Transverse colon (tissue), 4 donors: ENCODE data around the gene ZNF423. TPM values are rescaled to one million over a fixed set of nuclear protein-coding genes. Genes with fewer than 3 reads are reported as not detected.

Source experiments
- DNase-seq: peaks from one replicate; pipeline ENCODE4 v3.0.0-alpha.2; 2019
- H3K27ac ChIP-seq, 4 donors: fragments of 200-600 bp; sonication (generic); 2 replicates each; pipeline ENCODE4 v1.5.1; 2016 to 2018; ENCODE audit warnings: inconsistent platforms in 4 of 4
- H3K27me3 ChIP-seq: fragments of 200-600 bp; sonication (generic); 2 replicates; pipeline ENCODE4 v1.5.1; 2017; ENCODE audit warnings: inconsistent platforms
- H3K36me3 ChIP-seq, 4 donors: fragments of 200-600 bp; sonication (generic); 2 replicates each; pipeline ENCODE4 v1.5.1; 2017 to 2019; ENCODE audit warnings: inconsistent platforms in 4 of 4
- H3K4me1 ChIP-seq, 4 donors: fragments of 200-600 bp; sonication (generic); 2 replicates each; pipeline ENCODE4 v1.5.1; 2017 to 2020; ENCODE audit warnings: inconsistent platforms in 4 of 4
- H3K4me3 ChIP-seq, 4 donors: fragments of 200-600 bp; sonication (generic); 1 replicate in 1 of 4; 2 replicates in 3 of 4; pipeline versions ENCODE4 v1.5.1 to v1.6.1; 2017 to 2019; ENCODE audit warnings: inconsistent platforms in 4 of 4
- H3K9me3 ChIP-seq, 2 donors: fragments of 200-600 bp; sonication (generic); 2 replicates each; pipeline ENCODE4 v1.5.1; 2017 to 2019; ENCODE audit warnings: inconsistent platforms in 2 of 2
- EP300 ChIP-seq: sonication (generic); formaldehyde crosslinking; IDR thresholded peaks from one replicate; pipeline ENCODE4 v1.6.1; 2017; ENCODE audit warnings: antibody characterized with exemption, low read depth
- POLR2A ChIP-seq: fragments of 450-650 bp; IDR thresholded peaks from one replicate; pipeline ENCODE4 v1.6.1; 2016; ENCODE audit warnings: antibody characterized with exemption, mild to moderate bottlenecking, moderate library complexity
- POLR2AphosphoS5 ChIP-seq, 3 donors: sonication (generic); formaldehyde crosslinking; IDR thresholded peaks; one replicate each; pipeline ENCODE4 v1.6.1; 2016; ENCODE audit warnings: antibody characterized with exemption in 3 of 3
- WGBS, 2 donors: methylation state at CpG; one replicate each; pipeline ENCODE4 v1.1.5; 2018; ENCODE audit warnings: low coverage in 1 of 2; 5-methylcytosine and 5-hydroxymethylcytosine counted together
- in situ Hi-C, 4 donors: fragments of 200-750 bp; cut with MboI; loops; one replicate each; pipeline versions ENCODE4 v1.15.0 to v1.15.1; 2017; ENCODE audit warnings: low sequenced_read_pairs in 3 of 4, low pct_ligation_motif_present in 1 of 4, low pct_unique_long_range_greater_than_20kb in 1 of 4
- intact Hi-C: fragments of 100-400 bp; cut with DNase I; formaldehyde crosslinking; loops from one replicate; pipeline ENCODE4 v1.15.1; 2023; ENCODE audit warnings: low total_unique reads
- total RNA-seq, 4 donors: library from RNA; depleted of rRNA; stranded (reverse); fragments of >200 nt; gene quantifications; one replicate each; pipeline ENCODE4 v1.1.0, GENCODE V29; 2016
- TF ChIP-seq, protein P1 (sequence below), 5 experiments: fragments of 200-600 bp in 3 of 5; fragments of 450-650 bp in 2 of 5; sonication (generic) in 3 of 5; IDR thresholded peaks; 1 replicate in 2 of 5; 2 replicates in 3 of 5; pipeline ENCODE4 v1.5.1; 2016 to 2017; ENCODE audit warnings: antibody characterized with exemption in 5 of 5, inconsistent platforms in 3 of 5, mild to moderate bottlenecking in 2 of 5, moderate library complexity in 1 of 5

ZNF423 gene
- total RNA-seq, 4 donors from 2014 or later = 4.9 to 13.1 (median 7.2) TPM

GRCh38 chr16:49608098-49608497 is 247.8 kb downstream of the ZNF423 start:
- H3K4me3 ChIP-seq = no peak overlapping the region
- peak overlapping the region in 1 of 4 donors; percentile 24 for H3K27ac ChIP-seq
- intact Hi-C loops (no loop called here), in situ Hi-C loops (loop anchor here in 1 of 4 donors (25.0 kb wide), 1 partner anchor 254 kb away; the partner anchor contains the start of gene ZNF423)
- H3K9me3 ChIP-seq = no peaks in the 10 kb centered on the region
- 0 to 8% methylated on average over 2 to 5 of the region's 5 CpGs for WGBS, 2 donors
- H3K36me3 ChIP-seq = no peaks in the 10 kb centered on the region
- H3K27me3 ChIP-seq = no peaks in the 10 kb centered on the region
- no peak for DNase-seq
- H3K4me1 ChIP-seq = peaks cover 0 to 14% (median 0%) of the 10 kb centered on the region in 4 donors
- no peak for TF ChIP-seq EP300
- TF ChIP-seq, protein P1, sequence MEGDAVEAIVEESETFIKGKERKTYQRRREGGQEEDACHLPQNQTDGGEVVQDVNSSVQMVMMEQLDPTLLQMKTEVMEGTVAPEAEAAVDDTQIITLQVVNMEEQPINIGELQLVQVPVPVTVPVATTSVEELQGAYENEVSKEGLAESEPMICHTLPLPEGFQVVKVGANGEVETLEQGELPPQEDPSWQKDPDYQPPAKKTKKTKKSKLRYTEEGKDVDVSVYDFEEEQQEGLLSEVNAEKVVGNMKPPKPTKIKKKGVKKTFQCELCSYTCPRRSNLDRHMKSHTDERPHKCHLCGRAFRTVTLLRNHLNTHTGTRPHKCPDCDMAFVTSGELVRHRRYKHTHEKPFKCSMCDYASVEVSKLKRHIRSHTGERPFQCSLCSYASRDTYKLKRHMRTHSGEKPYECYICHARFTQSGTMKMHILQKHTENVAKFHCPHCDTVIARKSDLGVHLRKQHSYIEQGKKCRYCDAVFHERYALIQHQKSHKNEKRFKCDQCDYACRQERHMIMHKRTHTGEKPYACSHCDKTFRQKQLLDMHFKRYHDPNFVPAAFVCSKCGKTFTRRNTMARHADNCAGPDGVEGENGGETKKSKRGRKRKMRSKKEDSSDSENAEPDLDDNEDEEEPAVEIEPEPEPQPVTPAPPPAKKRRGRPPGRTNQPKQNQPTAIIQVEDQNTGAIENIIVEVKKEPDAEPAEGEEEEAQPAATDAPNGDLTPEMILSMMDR (IDR thresholded peaks at IDR 0.05) = no peak
- TF ChIP-seq POLR2AphosphoS5 (IDR thresholded peaks at IDR 0.05) = no peak
- no peak for TF ChIP-seq POLR2A

DNA sequence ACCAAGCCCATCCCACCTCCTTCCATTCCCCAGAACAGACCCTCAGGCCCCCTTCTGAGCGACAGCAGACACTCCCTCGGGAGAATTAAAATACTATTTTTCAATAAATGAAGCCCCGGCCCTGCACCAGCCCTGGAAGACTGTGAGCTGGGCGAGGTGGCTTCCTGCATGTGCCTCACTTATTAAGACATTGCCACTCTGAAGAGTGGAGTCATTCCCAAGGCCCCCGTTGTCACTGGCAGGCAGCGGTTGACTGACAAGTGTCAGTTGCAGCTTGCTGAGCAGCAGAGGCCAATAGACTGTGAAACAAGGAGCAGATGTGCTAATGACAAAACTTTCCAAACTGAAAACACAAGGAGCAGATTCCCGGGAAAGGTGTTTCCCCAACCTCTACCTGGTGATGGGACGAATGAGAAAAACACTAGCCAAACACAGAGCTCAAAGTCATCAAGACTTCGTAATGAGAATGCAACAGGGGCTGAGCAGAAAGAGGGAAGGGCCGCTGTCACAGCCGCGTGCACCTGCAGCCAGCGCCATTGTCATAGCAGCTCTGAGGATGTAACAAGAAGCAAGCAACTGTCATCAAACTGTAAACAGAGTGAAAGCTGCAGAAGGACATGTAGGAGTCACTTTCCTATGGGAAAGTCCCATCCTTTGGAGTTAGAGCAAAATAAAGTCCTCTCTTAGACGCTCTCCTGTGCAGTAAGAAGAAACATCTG is 250.2 kb downstream of the ZNF423 start:
- intact Hi-C loops (no loop called here), in situ Hi-C loops (loop anchor here in 1 of 4 donors (25.0 kb wide), 1 partner anchor 257 kb away; the partner anchor contains the start of gene ZNF423)
- peaks cover 0 to 14% (median 0%) of the 10 kb centered on the region in 4 donors for H3K4me1 ChIP-seq
- no peak overlapping the region for H3K4me3 ChIP-seq
- no peaks in the 10 kb centered on the region for H3K36me3 ChIP-seq
- H3K27ac ChIP-seq = no peak overlapping the region
- TF ChIP-seq EP300 (no peak), POLR2AphosphoS5 (IDR thresholded peaks at IDR 0.05) (no peak), POLR2A (no peak)
- TF ChIP-seq, protein P1 (IDR thresholded peaks at IDR 0.05) = no peak
- H3K9me3 ChIP-seq = no peaks in the 10 kb centered on the region
- no peak for DNase-seq
- WGBS, 2 donors = 79 to 95% methylated on average over 4 to 14 of the region's 14 CpGs
- H3K27me3 ChIP-seq = no peaks in the 10 kb centered on the region

DNA sequence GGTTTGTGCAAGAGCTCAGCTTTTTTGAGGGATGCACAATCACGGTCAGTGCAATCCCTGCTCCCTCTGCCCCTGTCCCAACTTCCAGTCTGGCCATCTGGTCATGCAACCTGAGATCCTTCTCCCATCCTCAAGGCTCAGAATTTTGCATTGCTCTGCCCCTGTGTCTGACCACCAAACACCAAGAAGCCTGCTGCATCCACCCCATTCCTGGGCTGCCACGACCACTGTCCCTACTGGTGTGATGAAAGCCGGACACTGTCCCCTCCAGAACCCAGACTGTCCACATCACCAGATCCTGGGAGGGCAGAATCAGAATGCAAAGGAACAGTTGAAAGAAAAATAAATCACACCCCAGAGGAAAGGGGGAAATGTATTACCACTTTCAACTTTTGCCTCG is 251.3 kb downstream of the ZNF423 start:
- DNase-seq = no peak
- in situ Hi-C loops = loop anchor here in 1 of 4 donors (25.0 kb wide), 1 partner anchor 258 kb away; the partner anchor contains the start of gene ZNF423

DNA sequence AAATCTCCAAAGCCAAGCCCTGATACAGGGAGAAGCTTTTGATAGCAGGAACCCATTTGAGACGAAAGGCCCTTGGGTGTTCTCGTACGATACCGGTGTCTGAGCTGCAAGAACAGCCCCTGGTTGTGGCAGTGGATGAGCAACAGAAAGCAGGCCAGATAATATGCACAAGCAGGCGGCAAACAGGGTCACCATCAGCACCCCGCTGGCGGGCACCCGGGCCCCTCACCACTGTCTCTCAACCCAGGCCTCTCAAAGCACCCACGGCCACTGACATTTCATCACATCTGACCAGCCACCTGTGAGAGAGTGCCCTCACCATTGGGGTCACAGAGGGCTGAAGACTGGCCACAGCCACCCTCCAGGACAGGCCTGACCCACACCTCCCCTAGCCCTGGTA is 252.0 kb downstream of the ZNF423 start:
- H3K27me3 ChIP-seq = no peaks in the 10 kb centered on the region
- no peak overlapping the region for H3K4me3 ChIP-seq
- WGBS, 2 donors = 94% methylated on average over 9 of the region's 9 CpGs; no CpG with 5 or more reads in 1 of the 2 donors
- in situ Hi-C loops = loop anchor here in 1 of 4 donors (25.0 kb wide), 1 partner anchor 258 kb away; the partner anchor contains the start of gene ZNF423
- no peak for DNase-seq
- intact Hi-C loops = no loop called here
- TF ChIP-seq, protein P1 (IDR thresholded peaks at IDR 0.05) = no peak
- TF ChIP-seq POLR2AphosphoS5 (IDR thresholded peaks at IDR 0.05) = no peak
- no peak for TF ChIP-seq POLR2A
- no peak for TF ChIP-seq EP300
- H3K4me1 ChIP-seq = peaks cover 0 to 12% (median 0%) of the 10 kb centered on the region in 4 donors
- H3K27ac ChIP-seq = no peak overlapping the region
- no peaks in the 10 kb centered on the region for H3K9me3 ChIP-seq
- H3K36me3 ChIP-seq = no peaks in the 10 kb centered on the region

More for the DNA sequence above, 251.3 kb downstream of the ZNF423 start:
- intact Hi-C loops = no loop called here
- no peak overlapping the region for H3K4me3 ChIP-seq
- H3K27me3 ChIP-seq = no peaks in the 10 kb centered on the region
- TF ChIP-seq EP300 = no peak
- TF ChIP-seq POLR2AphosphoS5 (IDR thresholded peaks at IDR 0.05) = no peak
- no peak for TF ChIP-seq POLR2A
- TF ChIP-seq, protein P1 (IDR thresholded peaks at IDR 0.05) = no peak
- H3K36me3 ChIP-seq = no peaks in the 10 kb centered on the region
- 78% methylated on average over 4 of the region's 4 CpGs; no CpG with 5 or more reads in 1 of the 2 donors for WGBS, 2 donors
- no peaks in the 10 kb centered on the region for H3K9me3 ChIP-seq
- peaks cover 0 to 14% (median 0%) of the 10 kb centered on the region in 4 donors for H3K4me1 ChIP-seq
- H3K27ac ChIP-seq = no peak overlapping the region
